Loucy (cell line): ENCODE results near the gene TREM2.

Experiments used
- H2AFZ ChIP-seq: fragments of 200-600 bp; sonication (generic); 2 replicates; pipeline ENCODE4 v1.6.0; 2016; ENCODE audit warnings: antibody characterized with exemption, mild to moderate bottlenecking, low read length, moderate library complexity
- H3F3A ChIP-seq: fragments of 200-600 bp; 2 replicates; pipeline ENCODE4 v1.6.0; 2016; ENCODE audit warnings: antibody characterized with exemption, low read depth, mild to moderate bottlenecking
- H3K27me3 ChIP-seq: fragments of 200-600 bp; sonication (generic); 2 replicates; pipeline ENCODE4 v1.6.1; 2014; ENCODE audit warnings: low read length, mild to moderate bottlenecking; ENCODE audit not compliant: insufficient read depth, poor library complexity, severe bottlenecking
- H3K36me3 ChIP-seq: fragments of 200-600 bp; sonication (generic); 2 replicates; pipeline ENCODE4 v1.6.1; 2016; ENCODE audit warnings: low read length; ENCODE audit not compliant: insufficient read depth
- H3K4me1 ChIP-seq: fragments of 200-600 bp; sonication (generic); 2 replicates; pipeline ENCODE4 v1.5.1; 2014; ENCODE audit warnings: low read length, mild to moderate bottlenecking; ENCODE audit not compliant: insufficient read depth, poor library complexity, severe bottlenecking
- H3K4me2 ChIP-seq: fragments of 200-600 bp; sonication (generic); 2 replicates; pipeline ENCODE4 v1.6.0; 2014; ENCODE audit warnings: antibody characterized with exemption, low read length, low read depth, mild to moderate bottlenecking; ENCODE audit not compliant: poor library complexity, severe bottlenecking
- H3K4me3 ChIP-seq: fragments of 200-600 bp; sonication (generic); 2 replicates; pipeline ENCODE4 v1.5.1; 2014; ENCODE audit warnings: low read length, mild to moderate bottlenecking, mixed read lengths; ENCODE audit not compliant: poor library complexity, severe bottlenecking
- H3K79me2 ChIP-seq: fragments of 200-600 bp; sonication (generic); 2 replicates; pipeline ENCODE4 v1.6.1; 2014; ENCODE audit warnings: low read length; ENCODE audit not compliant: insufficient read depth
- H3K9ac ChIP-seq: fragments of 200-600 bp; sonication (generic); 2 replicates; pipeline ENCODE4 v1.6.0; 2014; ENCODE audit warnings: mild to moderate bottlenecking, low read depth, low read length, moderate library complexity; ENCODE audit not compliant: poor library complexity, severe bottlenecking
- H3K9me2 ChIP-seq: fragments of 200-600 bp; sonication (generic); replicated peaks from 2 replicates; pipeline ENCODE4 v1.6.1; 2016; ENCODE audit warnings: low read depth, low read length, mixed read lengths
- H3K9me3 ChIP-seq: fragments of 200-600 bp; sonication (generic); 2 replicates; pipeline ENCODE4 v1.6.1; 2014; ENCODE audit warnings: mild to moderate bottlenecking, antibody characterized with exemption, low read length, low read depth; ENCODE audit not compliant: insufficient read depth
- H4K20me1 ChIP-seq: fragments of 200-600 bp; sonication (generic); 2 replicates; pipeline ENCODE4 v1.6.0; 2014; ENCODE audit warnings: antibody characterized with exemption, low read length, mild to moderate bottlenecking; ENCODE audit not compliant: insufficient read depth, poor library complexity, severe bottlenecking
- EZH2phosphoT487 ChIP-seq: fragments of 200-600 bp; IDR thresholded peaks from 2 replicates; pipeline ENCODE4 v1.6.1; 2018; ENCODE audit warnings: antibody characterized with exemption, mild to moderate bottlenecking, moderate library complexity, borderline replicate concordance
- TF ChIP-seq, protein P1 (sequence below): fragments of 200-600 bp; sonication (generic); conservative IDR thresholded peaks from 2 replicates; pipeline ENCODE4 v1.5.1; 2014; ENCODE audit warnings: mild to moderate bottlenecking, antibody characterized with exemption, low read length

Gene TREM2

DNA sequence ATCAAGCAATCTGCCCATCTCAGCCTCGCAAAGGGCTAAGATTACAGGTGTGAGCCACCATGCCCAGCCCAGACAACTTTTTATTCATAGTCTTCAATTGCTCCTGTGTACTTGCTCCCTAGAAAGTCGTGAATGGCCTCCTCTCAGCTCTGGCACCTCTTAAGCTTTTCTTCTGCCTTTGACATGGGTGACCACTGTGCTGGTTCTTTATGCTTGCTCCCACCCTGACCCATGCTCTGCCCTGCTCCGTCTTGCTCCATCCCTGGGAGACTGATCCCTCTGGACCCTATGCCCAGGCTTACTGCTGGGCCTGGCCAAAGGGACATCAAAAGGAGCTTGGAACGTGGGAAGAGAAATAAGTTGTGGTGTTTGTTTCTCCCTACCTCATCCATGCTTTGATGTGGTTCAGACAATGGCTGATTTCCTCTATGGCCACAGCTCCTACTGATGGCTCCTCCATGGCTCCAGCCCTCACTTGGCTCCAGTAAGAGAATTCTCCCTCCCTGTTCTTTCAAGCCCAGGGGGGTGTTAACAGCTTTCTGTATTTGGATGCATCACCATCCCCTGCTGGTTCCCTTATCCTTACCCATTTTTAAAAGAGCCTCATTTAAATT lies 7.7 kb upstream of the TREM2 start:
- H2AFZ ChIP-seq: no peak overlapping the region
- TF ChIP-seq EZH2phosphoT487: no peak
- TF ChIP-seq, protein P1, sequence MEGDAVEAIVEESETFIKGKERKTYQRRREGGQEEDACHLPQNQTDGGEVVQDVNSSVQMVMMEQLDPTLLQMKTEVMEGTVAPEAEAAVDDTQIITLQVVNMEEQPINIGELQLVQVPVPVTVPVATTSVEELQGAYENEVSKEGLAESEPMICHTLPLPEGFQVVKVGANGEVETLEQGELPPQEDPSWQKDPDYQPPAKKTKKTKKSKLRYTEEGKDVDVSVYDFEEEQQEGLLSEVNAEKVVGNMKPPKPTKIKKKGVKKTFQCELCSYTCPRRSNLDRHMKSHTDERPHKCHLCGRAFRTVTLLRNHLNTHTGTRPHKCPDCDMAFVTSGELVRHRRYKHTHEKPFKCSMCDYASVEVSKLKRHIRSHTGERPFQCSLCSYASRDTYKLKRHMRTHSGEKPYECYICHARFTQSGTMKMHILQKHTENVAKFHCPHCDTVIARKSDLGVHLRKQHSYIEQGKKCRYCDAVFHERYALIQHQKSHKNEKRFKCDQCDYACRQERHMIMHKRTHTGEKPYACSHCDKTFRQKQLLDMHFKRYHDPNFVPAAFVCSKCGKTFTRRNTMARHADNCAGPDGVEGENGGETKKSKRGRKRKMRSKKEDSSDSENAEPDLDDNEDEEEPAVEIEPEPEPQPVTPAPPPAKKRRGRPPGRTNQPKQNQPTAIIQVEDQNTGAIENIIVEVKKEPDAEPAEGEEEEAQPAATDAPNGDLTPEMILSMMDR: no peak
- no peaks in the 10 kb centered on the region for H3K9me3 ChIP-seq
- no peaks in the 10 kb centered on the region for H3K27me3 ChIP-seq
- no peaks in the 10 kb centered on the region for H3K9me2 ChIP-seq
- H3K4me3 ChIP-seq: no peak overlapping the region
- no peaks in the 10 kb centered on the region for H3F3A ChIP-seq
- H3K79me2 ChIP-seq: no peaks in the 10 kb centered on the region
- H3K4me2 ChIP-seq: no peak overlapping the region
- H4K20me1 ChIP-seq: no peaks in the 10 kb centered on the region
- no peaks in the 10 kb centered on the region for H3K4me1 ChIP-seq
- H3K36me3 ChIP-seq: no peaks in the 10 kb centered on the region
- no peak overlapping the region for H3K9ac ChIP-seq

GRCh38 chr6:41167173-41167963 lies 4.5 kb upstream of the TREM2 start:
- Histone ChIP-seq H3F3A (no peaks in the 10 kb centered on the region), H3K4me1 (no peaks in the 10 kb centered on the region), H3K9me3 (no peaks in the 10 kb centered on the region), H3K4me2 (no peak overlapping the region), H2AFZ (no peak overlapping the region), H3K27me3 (no peaks in the 10 kb centered on the region), H4K20me1 (no peaks in the 10 kb centered on the region), H3K79me2 (no peaks in the 10 kb centered on the region), H3K36me3 (no peaks in the 10 kb centered on the region), H3K9ac (no peak overlapping the region), H3K4me3 (no peak overlapping the region), H3K9me2 (no peaks in the 10 kb centered on the region)
- TF ChIP-seq, protein P1: no peak

DNA sequence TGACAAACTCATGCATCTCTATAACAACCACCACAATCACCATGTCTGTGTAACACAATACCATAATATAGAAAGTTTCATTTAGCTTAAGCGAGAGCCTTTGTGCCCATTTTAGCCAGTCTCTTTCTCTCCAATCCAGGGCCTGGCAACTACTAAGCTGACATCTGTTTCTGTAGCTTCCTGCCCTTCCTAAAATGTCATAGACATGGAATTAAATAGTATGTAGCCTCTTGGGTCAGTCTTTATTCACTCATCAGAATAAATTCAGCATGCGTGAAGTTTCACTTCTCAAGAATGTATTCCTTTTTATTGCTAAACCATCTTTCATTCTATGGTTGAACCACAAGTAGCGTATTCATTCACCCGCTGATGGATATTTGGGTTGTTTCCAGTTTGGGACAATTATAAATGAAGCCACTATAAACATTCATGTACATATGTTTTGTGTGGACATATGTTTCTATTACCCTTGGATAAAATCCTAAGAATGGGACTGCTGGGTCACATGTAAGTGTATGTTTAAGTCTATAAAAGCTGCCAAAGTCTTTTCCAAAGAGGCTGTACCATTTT lies 1.7 kb upstream of the TREM2 start:
- Histone ChIP-seq H3K9me3 (no peaks in the 10 kb centered on the region), H3K36me3 (no peaks in the 10 kb centered on the region), H3K4me2 (no peak overlapping the region), H3K27me3 (no peaks in the 10 kb centered on the region), H3K9me2 (no peaks in the 10 kb centered on the region), H3K79me2 (no peaks in the 10 kb centered on the region), H3F3A (no peaks in the 10 kb centered on the region), H3K4me3 (no peak overlapping the region), H2AFZ (no peak overlapping the region), H3K9ac (no peak overlapping the region), H4K20me1 (no peaks in the 10 kb centered on the region), H3K4me1 (no peaks in the 10 kb centered on the region)
- no peak for TF ChIP-seq EZH2phosphoT487
- TF ChIP-seq, protein P1: no peak
